Activated naive CD4-positive, alpha-beta T cell treated with Interleukin-2 at 50 U/mL for 16 hours (primary cell): ENCODE measurements around the gene TRIM10.
"Not testable (repeated sequence)": the region's sequence is repeated elsewhere in the genome, so short reads cannot be mapped to it uniquely, and the experiment has no call there.

Experiments used
- DNase-seq: peaks from one replicate; pipeline ENCODE4 v3.0.0-alpha.2; 2020

The TRIM10 gene

GRCh38 chr6:30127238-30128093, 33.5 kb downstream of the TRIM10 start:
- DNase-seq = no peak

- DNase-seq = no peak
Measured at GRCh38 chr6:30122515-30122914, 38.5 kb downstream of the TRIM10 start.

GRCh38 chr6:30121446-30122366, 39.3 kb downstream of the TRIM10 start:
- DNase-seq = no peak

- DNase-seq = not testable (repeated sequence)
Measured at GRCh38 chr6:30118691-30119090, 42.3 kb downstream of the TRIM10 start.

- DNase-seq = no peak
Measured at GRCh38 chr6:30116724-30117123, 44.3 kb downstream of the TRIM10 start.

- DNase-seq = no peak
Measured at GRCh38 chr6:30113841-30114240, 47.2 kb downstream of the TRIM10 start.

- DNase-seq = no peak
Measured at GRCh38 chr6:30113003-30113759, 47.8 kb downstream of the TRIM10 start, which contains the start of gene TRIM31. TRIM31 (minus strand) TSS chr6:30113090; CDS start chr6:30112805, 285 bp downstream.

GRCh38 chr6:30112402-30112994, 48.5 kb downstream of the TRIM10 start:
- no peak for DNase-seq

GRCh38 chr6:30111266-30111856, 49.6 kb downstream of the TRIM10 start:
- DNase-seq = no peak

GRCh38 chr6:30104661-30105060, 56.4 kb downstream of the TRIM10 start:
- DNase-seq = no peak

GRCh38 chr6:30103872-30104179, 57.2 kb downstream of the TRIM10 start:
- no peak for DNase-seq

GRCh38 chr6:30102970-30103871, 57.8 kb downstream of the TRIM10 start:
- DNase-seq = peak; percentile 87

GRCh38 chr6:30102414-30102969, 58.5 kb downstream of the TRIM10 start:
- DNase-seq = no peak
